Lower lobe of right lung (tissue), 2 donors: ENCODE results near the gene CEP78. TPM values are rescaled to one million over a fixed set of nuclear protein-coding genes. Genes with fewer than 3 reads are reported as not detected.

Source experiments
- ATAC-seq, 2 donors: fragments of 200-7000 bp; cut with Tn5 transposase; one replicate each; pipeline ENCODE4 v1.9.1; 2020 to 2022; ENCODE audit warnings: mild to moderate bottlenecking in 2 of 2, moderate library complexity in 2 of 2
- DNase-seq: peaks from one replicate; pipeline ENCODE4 v3.0.0-alpha.2; 2020
- H3K27ac ChIP-seq: fragments of 200-600 bp; one replicate; pipeline ENCODE4 v1.8.0; 2022
- H3K27me3 ChIP-seq: fragments of 200-600 bp; one replicate; pipeline ENCODE4 v1.8.0; 2022; ENCODE audit warnings: low read depth
- H3K36me3 ChIP-seq: fragments of 200-600 bp; one replicate; pipeline ENCODE4 v1.8.0; 2022; ENCODE audit warnings: mild to moderate bottlenecking
- H3K4me1 ChIP-seq: fragments of 200-600 bp; one replicate; pipeline ENCODE4 v1.8.0; 2022
- H3K4me3 ChIP-seq: fragments of 200-600 bp; one replicate; pipeline ENCODE4 v1.8.0; 2022; ENCODE audit warnings: mild to moderate bottlenecking
- H3K9me3 ChIP-seq: fragments of 200-600 bp; one replicate; pipeline ENCODE4 v1.8.0; 2022
- CTCF ChIP-seq: fragments of 200-600 bp; IDR thresholded peaks from one replicate; pipeline ENCODE4 v1.8.0; 2022; ENCODE audit warnings: antibody characterized with exemption, mild to moderate bottlenecking
- intact Hi-C: fragments of 100-400 bp; cut with DNase I; formaldehyde crosslinking; loops from one replicate; pipeline ENCODE4 v1.11.0; 2022
- total RNA-seq: library from RNA; stranded (reverse); fragmentation: NEBNext Ultra II Directional; extraction: Animal tissue kit (Norgen Biotek cat#: 25700); gene quantifications from one replicate; pipeline ENCODE4 v1.2.1, GENCODE V29; 2021
- donor health status: DM: no; HTN: yes; CAD: no; lungs with severe emphysema.

The CEP78 gene
- total RNA-seq, 1 donor from 2014 or later, result 12.9 TPM

- no peak for TF ChIP-seq CTCF
- Histone ChIP-seq H3K9me3 (no peaks in the 10 kb centered on the region), H3K27ac (peak within 1 kb of the TSS; percentile 14), H3K4me1 (peaks cover 28% of the 10 kb centered on the region), H3K27me3 (peaks cover 39% of the 10 kb centered on the region), H3K36me3 (no peaks in the 10 kb centered on the region), H3K4me3 (peak within 1 kb of the TSS; percentile 67)
- peak; percentile 87 for DNase-seq
- ATAC-seq, result peak; percentile 97 to 98
- intact Hi-C loops, result no loop called here
Observed at GRCh38 chr9:78296893-78297671, 61.2 kb downstream of the CEP78 start, which contains the start of gene PSAT1. PSAT1 (plus strand) TSS chr9:78297125; CDS start chr9:78297211, 86 bp downstream.

- H3K27ac ChIP-seq, result no peak overlapping the region
- H3K27me3 ChIP-seq, result peaks cover 39% of the 10 kb centered on the region
- no peak for DNase-seq
- H3K4me3 ChIP-seq, result peak overlapping the region; percentile 67
- peaks cover 28% of the 10 kb centered on the region for H3K4me1 ChIP-seq
- no peaks in the 10 kb centered on the region for H3K36me3 ChIP-seq
- no peak for TF ChIP-seq CTCF
- ATAC-seq, result no peak
- H3K9me3 ChIP-seq, result no peaks in the 10 kb centered on the region
- intact Hi-C loops, result no loop called here
Observed at GRCh38 chr9:78297672-78297961, 61.7 kb downstream of the CEP78 start.

GRCh38 chr9:78298046-78298765 lies 62.3 kb downstream of the CEP78 start:
- no peaks in the 10 kb centered on the region for H3K9me3 ChIP-seq
- H3K36me3 ChIP-seq, result no peaks in the 10 kb centered on the region
- peak overlapping the region; percentile 67 for H3K4me3 ChIP-seq
- peaks cover 39% of the 10 kb centered on the region for H3K27me3 ChIP-seq
- peaks cover 28% of the 10 kb centered on the region for H3K4me1 ChIP-seq
- intact Hi-C loops, result no loop called here
- TF ChIP-seq CTCF, result no peak
- H3K27ac ChIP-seq, result no peak overlapping the region
- ATAC-seq (no peak), DNase-seq (no peak)

GRCh38 chr9:78300209-78300608 lies 64.3 kb downstream of the CEP78 start:
- H3K36me3 ChIP-seq, result no peaks in the 10 kb centered on the region
- peaks cover 39% of the 10 kb centered on the region for H3K27me3 ChIP-seq
- TF ChIP-seq CTCF, result no peak
- H3K4me1 ChIP-seq, result peaks cover 28% of the 10 kb centered on the region
- ATAC-seq (no peak), DNase-seq (no peak)
- H3K27ac ChIP-seq, result no peak overlapping the region
- intact Hi-C loops, result no loop called here
- H3K9me3 ChIP-seq, result no peaks in the 10 kb centered on the region
- H3K4me3 ChIP-seq, result no peak overlapping the region

- Histone ChIP-seq H3K27me3 (peaks cover 39% of the 10 kb centered on the region), H3K4me3 (no peak overlapping the region), H3K36me3 (peaks cover 2% of the 10 kb centered on the region), H3K27ac (no peak overlapping the region), H3K4me1 (peaks cover 21% of the 10 kb centered on the region), H3K9me3 (no peaks in the 10 kb centered on the region)
- intact Hi-C loops, result no loop called here
- TF ChIP-seq CTCF, result no peak
- DNase-seq (no peak), ATAC-seq (no peak)
Observed at GRCh38 chr9:78301466-78301865, 65.6 kb downstream of the CEP78 start.
